WTC11 (cell line): ENCODE data around the gene RNF11. TPM values are rescaled to one million over a fixed set of nuclear protein-coding genes. Genes with fewer than 3 reads are reported as not detected.

Experiments
- ATAC-seq: fragments of 200-7000 bp; cut with Tn5 transposase; 2 replicates; pipeline ENCODE4 v1.10.0; 2021; ENCODE audit warnings: mild to moderate bottlenecking, moderate library complexity
- CTCF ChIA-PET: fragments of 300-600 bp; sonication (Branson Sonifier 250); formaldehyde crosslinking; loops from one replicate; lab custom pipeline; 2021; ENCODE audit warnings: antibody characterized with exemption; lab: Charles Lee
- POLR2A ChIA-PET: fragments of 350-600 bp; sonication (Branson Sonifier 250); formaldehyde crosslinking; loops from one replicate; lab custom pipeline; 2021; ENCODE audit warnings: antibody characterized with exemption; lab: Charles Lee
- DNase-seq: peaks from one replicate; pipeline ENCODE4 v3.0.0; 2021; ENCODE audit warnings: low spot score
- H3K27ac Mint-ChIP-seq: 2 replicates; pipeline ENCODE4 v1.8.0; 2021; ENCODE audit warnings: mixed read lengths
- H3K27me3 Mint-ChIP-seq: 2 replicates; pipeline ENCODE4 v1.8.0; 2021; ENCODE audit warnings: low read depth, mild to moderate bottlenecking, moderate library complexity, mixed read lengths
- H3K36me3 Mint-ChIP-seq: 2 replicates; pipeline ENCODE4 v1.8.0; 2021; ENCODE audit warnings: mixed read lengths
- H3K4me1 Mint-ChIP-seq: 2 replicates; pipeline ENCODE4 v1.8.0; 2022; ENCODE audit warnings: mixed read lengths
- H3K4me3 Mint-ChIP-seq: 2 replicates; pipeline ENCODE4 v1.8.0; 2021; ENCODE audit warnings: mild to moderate bottlenecking, moderate library complexity, mixed read lengths
- H3K9me3 Mint-ChIP-seq: 2 replicates; pipeline ENCODE4 v1.8.0; 2021; ENCODE audit warnings: mixed read lengths
- CDX4 ChIP-seq: fragments of 250-450 bp; sonication (Bioruptor Pico); IDR thresholded peaks from 2 replicates; pipeline ENCODE4 v1.9.0; 2021; ENCODE audit warnings: moderate library complexity, mild to moderate bottlenecking, inconsistent platforms, borderline replicate concordance
- CREB1 ChIP-seq: sonication (generic); formaldehyde crosslinking; IDR thresholded peaks from 2 replicates; pipeline ENCODE4 v1.8.0; 2023; ENCODE audit warnings: mild to moderate bottlenecking, missing genetic modification reagents
- E2F5 ChIP-seq: sonication (generic); formaldehyde crosslinking; IDR thresholded peaks from 2 replicates; pipeline ENCODE4 v1.8.1; 2022; ENCODE audit warnings: mild to moderate bottlenecking, moderate library complexity, missing genetic modification reagents
- FOXP1 ChIP-seq: sonication (generic); formaldehyde crosslinking; IDR thresholded peaks from 2 replicates; pipeline ENCODE4 v1.8.0; 2022; ENCODE audit warnings: missing genetic modification reagents, mild to moderate bottlenecking, moderate library complexity, borderline replicate concordance
- GRHL2 ChIP-seq: fragments of 250-450 bp; sonication (Bioruptor Pico); IDR thresholded peaks from 2 replicates; pipeline ENCODE4 v1.8.0; 2022; ENCODE audit warnings: mild to moderate bottlenecking, moderate library complexity; ENCODE audit not compliant: insufficient replicate concordance, severe bottlenecking
- GTF2I ChIP-seq: fragments of 250-450 bp; sonication (Bioruptor Pico); conservative IDR thresholded peaks from 2 replicates; pipeline ENCODE4 v1.4.0; 2021; ENCODE audit warnings: mild to moderate bottlenecking
- HMGXB4 ChIP-seq: sonication (generic); formaldehyde crosslinking; IDR thresholded peaks from 2 replicates; pipeline ENCODE4 v1.8.1; 2023; ENCODE audit warnings: mild to moderate bottlenecking, moderate library complexity, missing genetic modification reagents
- IRF2 ChIP-seq: sonication (generic); formaldehyde crosslinking; IDR thresholded peaks from 2 replicates; pipeline ENCODE4 v1.8.0; 2022; ENCODE audit warnings: low read depth, missing genetic modification reagents, borderline replicate concordance
- JUN ChIP-seq: sonication (generic); formaldehyde crosslinking; IDR thresholded peaks from 2 replicates; pipeline ENCODE4 v1.8.0; 2023; ENCODE audit warnings: mild to moderate bottlenecking, missing genetic modification reagents
- NFATC4 ChIP-seq: fragments of 250-450 bp; sonication (Bioruptor Pico); IDR thresholded peaks from 2 replicates; pipeline ENCODE4 v1.9.0; 2021; ENCODE audit warnings: mild to moderate bottlenecking
- NFYB ChIP-seq: sonication (generic); formaldehyde crosslinking; conservative IDR thresholded peaks from 2 replicates; pipeline ENCODE4 v1.8.0; 2022; ENCODE audit warnings: low read depth, missing genetic modification reagents
- NR1H2 ChIP-seq: sonication (generic); formaldehyde crosslinking; IDR thresholded peaks from 2 replicates; pipeline ENCODE4 v1.9.0; 2021; ENCODE audit warnings: mild to moderate bottlenecking, moderate library complexity, missing genetic modification reagents
- NR3C1 ChIP-seq: sonication (generic); formaldehyde crosslinking; conservative IDR thresholded peaks from 2 replicates; pipeline ENCODE4 v1.8.1; 2023; ENCODE audit warnings: low read depth, mild to moderate bottlenecking, missing genetic modification reagents
- RORB ChIP-seq: fragments of 250-450 bp; sonication (Bioruptor Pico); IDR thresholded peaks from 2 replicates; pipeline ENCODE4 v1.9.0; 2021; ENCODE audit warnings: mild to moderate bottlenecking
- SMAD4 ChIP-seq: sonication (generic); formaldehyde crosslinking; IDR thresholded peaks from 2 replicates; pipeline ENCODE4 v1.8.0; 2022; ENCODE audit warnings: mild to moderate bottlenecking, missing genetic modification reagents
- TCF7 ChIP-seq: sonication (generic); formaldehyde crosslinking; IDR thresholded peaks from 2 replicates; pipeline ENCODE4 v1.8.0; 2022; ENCODE audit warnings: mild to moderate bottlenecking, low read depth, missing genetic modification reagents, moderate library complexity
- ZNF317 ChIP-seq: sonication (generic); formaldehyde crosslinking; IDR thresholded peaks from 2 replicates; pipeline ENCODE4 v1.8.1; 2023; ENCODE audit warnings: low read depth, mild to moderate bottlenecking, moderate library complexity, missing genetic modification reagents, borderline replicate concordance
- total RNA-seq: library from RNA; stranded (reverse); gene quantifications from 3 replicates; pipeline ENCODE4 v1.2.3, GENCODE V29; 2021
- TF ChIP-seq, protein P1 (sequence below): sonication (generic); formaldehyde crosslinking; IDR thresholded peaks from 2 replicates; pipeline ENCODE4 v1.8.0; 2023; ENCODE audit warnings: missing genetic modification reagents
- TF ChIP-seq, protein P2 (sequence below): sonication (generic); formaldehyde crosslinking; IDR thresholded peaks from 2 replicates; pipeline ENCODE4 v1.8.0; 2022; ENCODE audit warnings: mild to moderate bottlenecking, missing genetic modification reagents

The RNF11 gene
- total RNA-seq, 1 experiment from 2014 or later: 46.1 TPM

DNA sequence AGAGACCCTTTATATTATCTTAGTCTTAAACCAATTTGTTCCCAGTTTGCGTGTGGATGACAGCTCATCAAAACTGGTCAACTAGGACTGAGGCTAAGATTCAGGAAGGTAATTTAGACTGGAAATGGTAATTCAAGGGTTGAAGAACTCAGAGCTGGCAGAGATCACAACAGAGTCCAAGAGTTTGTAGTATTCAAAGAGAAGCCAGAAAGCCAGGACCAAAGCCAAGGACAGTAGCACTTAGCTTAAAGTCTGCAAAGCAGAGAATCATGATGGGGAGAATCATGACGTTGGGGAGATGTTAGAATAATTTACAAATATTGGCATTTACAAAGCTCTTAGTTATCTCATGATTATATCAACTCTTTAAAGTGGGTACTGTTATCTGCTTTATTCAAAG, 32.6 kb downstream of the RNF11 start (continued):
- TF ChIP-seq NR3C1 (CRISPR knock-in tag): no peak
- TF ChIP-seq, protein P1, sequence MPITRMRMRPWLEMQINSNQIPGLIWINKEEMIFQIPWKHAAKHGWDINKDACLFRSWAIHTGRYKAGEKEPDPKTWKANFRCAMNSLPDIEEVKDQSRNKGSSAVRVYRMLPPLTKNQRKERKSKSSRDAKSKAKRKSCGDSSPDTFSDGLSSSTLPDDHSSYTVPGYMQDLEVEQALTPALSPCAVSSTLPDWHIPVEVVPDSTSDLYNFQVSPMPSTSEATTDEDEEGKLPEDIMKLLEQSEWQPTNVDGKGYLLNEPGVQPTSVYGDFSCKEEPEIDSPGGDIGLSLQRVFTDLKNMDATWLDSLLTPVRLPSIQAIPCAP (CRISPR knock-in tag): no peak
- TF ChIP-seq NR1H2 (CRISPR knock-in tag): no peak
- TF ChIP-seq NFATC4 (CRISPR knock-in tag): no peak

GRCh38 chr1:51270751-51271150, 34.7 kb downstream of the RNF11 start:
- CTCF ChIA-PET: no interaction called here
- no peak overlapping the region for H3K27ac Mint-ChIP-seq
- H3K4me1 Mint-ChIP-seq: peaks cover 7% of the 10 kb centered on the region; the same call in 1 of the 2 replicates
- ATAC-seq (no peak), DNase-seq (no peak)
- peaks cover 20% of the 10 kb centered on the region for H3K36me3 Mint-ChIP-seq
- H3K27me3 Mint-ChIP-seq: no peaks in the 10 kb centered on the region
- no peak for TF ChIP-seq FOXP1 (CRISPR knock-in tag)
- no peak for TF ChIP-seq NFYB (CRISPR knock-in tag)
- no peak for TF ChIP-seq E2F5
- no peak for TF ChIP-seq RORB (CRISPR knock-in tag)
- no peak for TF ChIP-seq SMAD4 (CRISPR knock-in tag)
- TF ChIP-seq GRHL2 (CRISPR knock-in tag): no peak
- no peak for TF ChIP-seq TCF7
- no peak for TF ChIP-seq CREB1 (CRISPR knock-in tag)
- no peak for TF ChIP-seq ZNF317
- no peak for TF ChIP-seq IRF2 (CRISPR knock-in tag)
- no peaks in the 10 kb centered on the region for H3K9me3 Mint-ChIP-seq
- POLR2A ChIA-PET: no interaction called here
- no peak overlapping the region for H3K4me3 Mint-ChIP-seq

DNA sequence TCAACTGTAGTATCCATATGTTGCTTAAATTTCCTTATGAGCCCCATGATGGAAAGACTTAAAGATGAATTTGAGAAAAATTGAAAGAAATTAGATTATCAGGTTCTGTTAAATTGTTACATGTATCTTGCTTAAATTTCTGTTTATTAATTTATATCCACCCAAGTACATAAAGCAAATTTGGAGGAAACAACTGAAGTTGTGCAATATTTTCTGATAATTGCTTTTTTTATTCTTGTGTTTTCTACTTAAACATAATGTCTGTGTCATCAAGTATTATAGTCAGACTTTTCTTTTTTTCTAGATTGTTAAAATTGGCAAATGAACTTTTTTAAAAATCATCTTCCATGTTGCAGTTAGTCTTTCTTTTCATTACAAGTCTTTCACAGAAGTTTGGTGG, 36.8 kb downstream of the RNF11 start:
- H3K4me1 Mint-ChIP-seq: no peaks in the 10 kb centered on the region
- CTCF ChIA-PET: no interaction called here
- TF ChIP-seq E2F5 (no peak), IRF2 (CRISPR knock-in tag) (no peak), NFYB (CRISPR knock-in tag) (no peak), JUN (no peak), NR1H2 (CRISPR knock-in tag) (no peak), HMGXB4 (no peak), GTF2I (no peak), CDX4 (no peak)
- TF ChIP-seq, protein P2, sequence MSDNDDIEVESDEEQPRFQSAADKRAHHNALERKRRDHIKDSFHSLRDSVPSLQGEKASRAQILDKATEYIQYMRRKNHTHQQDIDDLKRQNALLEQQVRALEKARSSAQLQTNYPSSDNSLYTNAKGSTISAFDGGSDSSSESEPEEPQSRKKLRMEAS: no peak
- H3K9me3 Mint-ChIP-seq: no peaks in the 10 kb centered on the region
- ATAC-seq: no peak
- H3K27ac Mint-ChIP-seq: no peak overlapping the region
- no peak for DNase-seq
- peaks cover 20% of the 10 kb centered on the region for H3K36me3 Mint-ChIP-seq
- no peak overlapping the region for H3K4me3 Mint-ChIP-seq
- POLR2A ChIA-PET: no interaction called here
- H3K27me3 Mint-ChIP-seq: no peaks in the 10 kb centered on the region
